ENCODE results near the gene HOXD10.

The HOXD10 gene

DNA sequence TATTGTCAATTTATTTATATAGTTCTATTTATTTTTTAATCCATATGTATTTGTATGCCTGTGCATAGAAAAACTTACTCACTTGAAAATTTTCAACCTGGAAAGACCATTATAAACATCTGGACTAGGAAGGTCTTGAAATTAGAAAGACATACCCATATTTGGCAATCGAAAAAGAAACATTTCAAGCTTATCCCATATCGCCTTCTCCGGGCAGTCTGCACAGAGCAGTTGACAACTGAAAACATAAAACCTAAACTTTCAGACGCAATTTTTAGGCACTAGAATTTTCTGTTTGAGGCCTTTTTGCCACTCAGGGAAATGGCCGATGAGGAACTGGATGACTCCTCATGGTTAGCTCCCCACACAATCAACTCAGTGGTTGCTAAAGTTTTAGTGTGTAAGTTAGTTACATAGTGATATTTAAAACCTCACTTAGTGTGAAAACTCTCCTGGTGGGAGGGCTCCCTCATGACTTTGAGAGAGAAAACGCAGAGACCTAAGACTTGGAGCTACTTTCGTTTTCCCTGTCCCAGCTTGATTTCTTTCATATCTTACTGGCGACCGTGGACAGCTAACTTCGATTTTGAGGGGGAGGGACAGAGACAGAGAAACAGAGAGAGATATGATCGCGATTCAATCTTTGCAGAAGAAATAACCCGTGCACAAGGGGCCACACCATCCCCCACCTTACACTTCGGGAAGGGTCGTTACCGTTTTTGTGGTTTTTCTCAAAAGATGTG, 20.2 kb upstream of the HOXD10 start:
- peak; percentile 19 for DNase-seq

DNA sequence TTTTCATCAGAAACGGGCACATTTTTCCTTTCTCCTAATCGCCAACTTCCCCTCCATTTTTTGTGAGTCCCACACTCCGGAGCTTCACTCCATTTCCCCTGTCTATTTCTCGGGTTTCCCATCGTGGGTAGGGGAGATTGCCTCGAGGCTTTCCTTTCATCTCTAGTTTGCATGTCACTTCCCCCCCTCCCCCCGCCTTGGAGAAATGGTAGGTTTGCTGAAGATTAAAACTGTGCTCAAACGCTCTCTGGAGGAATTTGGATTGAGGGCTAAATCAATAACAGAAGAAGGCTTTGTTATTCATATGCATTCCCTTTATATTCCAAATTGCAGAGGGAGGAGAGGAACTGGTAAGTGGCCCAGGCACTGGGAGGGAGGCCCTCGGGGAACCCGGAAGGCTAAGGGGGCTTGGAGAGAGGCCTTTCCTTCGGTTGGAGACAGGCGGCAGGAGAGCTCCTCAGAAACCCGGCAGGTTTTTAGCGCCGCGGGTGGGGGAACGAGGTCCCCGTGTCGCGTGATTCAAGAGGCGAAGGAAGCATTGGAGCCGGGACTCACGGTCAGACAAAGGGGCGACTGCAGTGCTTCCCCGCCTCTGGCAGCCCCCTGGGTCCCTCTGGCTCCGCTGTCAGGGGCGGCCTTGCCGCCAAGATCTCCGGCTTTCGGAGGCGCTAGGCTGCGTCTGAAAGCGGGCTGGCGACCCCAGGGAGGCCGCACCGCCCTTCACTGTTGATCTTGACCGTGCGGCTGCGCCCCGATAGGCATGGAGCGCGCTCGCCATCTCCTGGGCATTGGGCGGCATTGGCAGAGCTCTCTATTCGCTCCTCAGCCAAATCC, 19.4 kb upstream of the HOXD10 start:
- DNase-seq = peak; percentile 92

DNA sequence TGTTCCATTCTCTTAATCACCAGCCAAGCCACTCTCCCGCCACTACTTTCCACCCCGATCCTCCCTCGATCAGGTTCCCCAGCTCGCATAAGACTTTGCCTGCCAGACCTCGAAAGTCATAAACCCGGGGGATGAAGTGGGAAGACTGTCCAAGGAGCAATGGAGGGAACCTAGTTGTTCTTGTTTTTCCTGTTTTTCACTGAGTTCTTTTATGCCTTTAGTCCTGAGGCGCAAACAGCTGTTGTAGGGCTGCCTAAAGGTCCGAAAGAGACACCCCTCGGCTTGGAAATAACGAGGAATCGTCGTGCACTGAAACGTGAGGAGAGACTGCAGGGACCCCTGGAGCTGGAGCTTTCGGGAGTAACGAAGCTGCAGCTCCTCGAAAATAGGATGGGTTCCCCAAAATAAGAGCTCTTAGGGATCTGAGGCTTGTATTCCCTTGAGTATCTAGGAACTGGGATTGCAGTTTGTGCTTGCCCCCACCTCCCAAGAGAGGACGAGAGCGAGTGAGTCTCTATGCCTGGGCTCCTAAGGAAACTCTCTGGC, 18.7 kb upstream of the HOXD10 start:
- peak; percentile 77 for DNase-seq

DNA sequence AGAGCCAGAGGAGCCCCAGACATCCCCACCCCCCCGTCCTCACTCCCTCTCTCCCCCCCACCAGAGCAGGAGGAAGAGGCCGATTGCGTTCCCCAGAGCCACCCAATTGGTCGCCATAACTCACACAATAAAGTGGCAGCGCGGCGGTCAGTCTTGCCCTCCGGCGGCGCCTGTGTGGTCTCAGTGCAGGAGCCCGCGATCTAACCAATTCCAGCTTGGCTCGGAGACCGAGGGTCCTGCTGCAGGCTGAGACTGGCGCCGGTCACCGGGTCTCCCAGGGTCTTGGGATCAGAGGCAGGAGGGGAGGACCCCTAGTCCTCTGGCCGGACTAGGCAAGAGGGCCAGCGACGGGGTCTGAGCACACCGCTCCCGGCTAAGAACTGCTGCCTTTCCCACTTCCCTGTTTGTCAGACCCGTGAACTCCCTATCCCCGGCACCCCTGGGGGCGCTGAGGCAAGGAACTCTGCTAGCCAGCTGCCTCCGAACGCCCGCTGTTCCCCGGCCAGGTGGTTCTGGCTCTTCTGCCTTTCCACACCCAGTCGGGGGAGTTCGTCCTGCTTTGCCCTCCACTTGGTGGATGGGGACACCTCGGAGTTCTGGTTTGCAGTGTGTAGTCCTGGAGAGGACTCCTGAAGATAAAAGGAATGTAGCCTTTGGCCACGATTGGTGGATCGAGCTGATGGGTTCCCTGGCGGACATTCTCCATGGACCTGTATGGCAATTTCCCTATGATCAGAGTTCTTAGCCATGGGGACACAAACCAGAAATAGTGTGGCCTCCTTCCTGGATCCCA, 18.0 kb upstream of the HOXD10 start:
- peak; percentile 86 for DNase-seq

DNA sequence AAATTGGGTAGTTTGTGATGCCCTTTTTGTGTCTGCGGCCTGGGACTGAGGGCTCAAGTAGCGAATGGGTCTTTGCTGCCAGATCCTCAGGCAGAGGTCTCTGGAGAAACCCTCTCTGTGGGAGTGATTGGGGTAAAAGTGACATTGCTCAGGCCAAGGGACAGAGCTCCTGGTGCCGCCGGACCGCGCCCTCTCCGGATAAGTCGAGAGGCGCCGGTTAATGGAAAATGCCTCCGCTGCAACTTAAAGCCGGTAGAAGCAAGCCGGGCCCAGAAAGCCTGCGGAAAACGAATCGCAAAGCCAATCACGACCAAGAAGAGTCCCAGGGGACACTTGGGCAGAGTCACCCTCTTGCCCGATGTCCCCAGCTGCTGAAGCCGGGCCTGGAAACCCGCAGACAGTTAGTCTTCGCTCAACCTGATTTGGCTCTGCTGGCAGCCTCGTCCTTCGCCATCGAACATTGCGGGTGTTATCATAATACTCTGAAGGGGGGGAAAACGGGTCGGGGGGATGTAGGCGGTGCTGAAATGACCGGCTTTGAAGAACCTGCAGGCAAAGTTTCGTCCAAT, 17.3 kb upstream of the HOXD10 start:
- no peak for DNase-seq

DNA sequence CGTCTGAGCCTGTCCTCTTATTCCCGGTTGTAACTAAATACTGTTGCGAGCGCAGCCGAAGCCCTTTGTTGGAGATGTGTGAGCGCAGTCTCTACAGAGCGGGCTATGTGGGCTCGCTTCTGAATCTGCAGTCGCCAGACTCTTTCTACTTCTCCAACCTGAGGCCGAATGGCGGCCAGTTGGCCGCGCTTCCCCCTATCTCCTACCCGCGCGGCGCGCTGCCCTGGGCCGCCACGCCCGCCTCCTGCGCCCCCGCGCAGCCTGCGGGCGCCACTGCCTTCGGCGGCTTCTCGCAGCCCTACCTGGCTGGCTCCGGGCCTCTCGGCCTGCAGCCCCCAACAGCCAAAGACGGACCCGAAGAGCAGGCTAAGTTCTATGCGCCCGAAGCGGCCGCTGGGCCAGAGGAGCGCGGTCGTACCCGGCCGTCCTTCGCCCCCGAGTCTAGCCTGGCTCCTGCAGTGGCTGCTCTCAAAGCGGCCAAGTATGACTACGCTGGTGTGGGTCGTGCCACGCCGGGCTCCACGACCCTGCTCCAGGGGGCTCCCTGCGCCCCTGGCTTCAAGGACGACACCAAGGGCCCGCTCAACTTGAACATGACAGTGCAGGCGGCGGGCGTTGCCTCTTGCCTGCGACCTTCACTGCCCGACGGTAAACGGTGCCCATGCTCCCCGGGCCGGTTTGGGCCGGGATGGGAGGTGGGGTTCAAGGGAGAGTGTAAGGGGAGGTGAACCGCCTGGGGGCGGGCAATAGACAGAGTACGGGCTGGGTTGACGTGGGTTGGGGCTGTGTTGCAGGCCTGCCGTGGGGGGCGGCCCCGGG, 16.6 kb upstream of the HOXD10 start, which contains the start of gene HOXD12:
HOXD12 (plus strand) TSS at position 68 of the 819 bp plus-strand sequence; CDS start at position 75, 7 bp downstream.
- DNase-seq = no peak

DNA sequence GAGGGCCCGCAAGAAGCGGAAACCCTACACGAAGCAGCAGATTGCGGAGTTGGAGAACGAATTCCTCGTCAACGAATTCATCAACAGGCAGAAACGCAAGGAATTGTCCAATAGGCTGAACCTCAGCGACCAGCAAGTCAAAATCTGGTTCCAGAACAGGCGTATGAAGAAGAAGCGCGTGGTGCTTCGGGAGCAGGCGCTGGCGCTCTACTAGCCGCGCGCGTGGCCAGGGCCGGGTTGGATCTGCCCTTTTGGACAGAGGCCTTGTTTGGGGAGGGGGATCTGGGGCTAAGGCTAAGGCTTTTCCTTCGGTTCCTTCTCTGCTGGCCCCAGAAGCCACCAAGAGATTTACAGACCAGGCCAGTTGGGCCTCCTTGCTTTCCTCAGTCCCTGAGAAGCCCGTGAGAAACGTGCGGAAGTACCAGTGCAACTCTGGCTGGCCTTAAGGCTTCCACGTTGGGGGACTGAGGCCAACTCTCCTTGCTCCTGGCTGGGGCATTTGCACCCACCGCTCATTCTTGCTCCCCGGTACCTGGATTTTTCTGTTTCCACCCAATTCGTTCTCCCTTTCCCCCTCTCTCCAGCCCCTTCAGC, 15.9 kb upstream of the HOXD10 start:
- DNase-seq = no peak

DNA sequence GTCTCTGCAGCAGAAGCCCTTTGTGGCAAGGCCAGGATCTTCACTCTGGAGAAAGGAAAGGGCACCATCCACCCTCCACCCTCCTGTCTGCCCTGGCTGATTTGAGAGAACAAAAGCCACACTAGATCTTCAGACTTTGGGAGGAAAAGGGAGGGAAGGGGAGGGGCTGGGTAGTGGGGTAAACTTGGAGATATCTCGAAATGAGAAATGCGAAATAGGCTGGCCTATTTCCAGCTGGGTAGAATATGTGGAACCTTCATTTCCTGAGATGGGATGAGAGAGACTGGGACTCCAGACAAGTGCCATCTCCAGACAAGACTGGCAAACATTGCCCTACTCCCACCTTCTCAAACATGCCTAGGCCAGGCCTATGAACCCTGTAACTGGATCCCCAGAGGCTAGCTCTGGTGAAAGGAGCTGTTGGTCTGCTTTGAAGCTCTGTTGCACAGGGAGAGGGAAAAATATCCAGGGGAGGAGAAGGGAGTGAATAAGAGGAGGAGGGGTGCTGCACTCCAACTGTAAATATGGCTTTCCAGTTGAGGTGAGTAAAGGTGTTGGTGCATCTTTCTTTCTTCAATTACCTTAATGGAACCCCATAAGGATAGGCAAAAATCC, 15.3 kb upstream of the HOXD10 start:
- DNase-seq = no peak

DNA sequence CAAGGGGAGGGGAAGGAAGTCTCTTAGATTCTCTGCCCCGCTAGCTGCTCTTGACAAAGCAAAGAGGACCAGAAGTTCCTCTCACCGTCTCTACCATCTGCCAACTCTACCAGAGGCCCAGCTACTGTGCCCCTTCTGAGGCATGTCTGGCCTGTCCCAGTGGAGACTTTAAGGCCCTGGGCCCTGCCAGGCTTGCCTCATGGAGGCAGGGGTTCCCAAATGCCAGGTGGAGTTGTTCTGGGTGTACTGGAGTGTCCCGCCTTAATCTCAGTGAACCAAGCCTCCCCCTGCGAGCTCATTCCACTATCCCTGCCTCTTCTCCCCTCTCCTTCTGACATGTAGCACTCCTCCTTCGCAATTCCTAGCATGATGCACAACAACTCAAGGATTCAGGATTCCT, 14.7 kb upstream of the HOXD10 start:
- DNase-seq = no peak

DNA sequence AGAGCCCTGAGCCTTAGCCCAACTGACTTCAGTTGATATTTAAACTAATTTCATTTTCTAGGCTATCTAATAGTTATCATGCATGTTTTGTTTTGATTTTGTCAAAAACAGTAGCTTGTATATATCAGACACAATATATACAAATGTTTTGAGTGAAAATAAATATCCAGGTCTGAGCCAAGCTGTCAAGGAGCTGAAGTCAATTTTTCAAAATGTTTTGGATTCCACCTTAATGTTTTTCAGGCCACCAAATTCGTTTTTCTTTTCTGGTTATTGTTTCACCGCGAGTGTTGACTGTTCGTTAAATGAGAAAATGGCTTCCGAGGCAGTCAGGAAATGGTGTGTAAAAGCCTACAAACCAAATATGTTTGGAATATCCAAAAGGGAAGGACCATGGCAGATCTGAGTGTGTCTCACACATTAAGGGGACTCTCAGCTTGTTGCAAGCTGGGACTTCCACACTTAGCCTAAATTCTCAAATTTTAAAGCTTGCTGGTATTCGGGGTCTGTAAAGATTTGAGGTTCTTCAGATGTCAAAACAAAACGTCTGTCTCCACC, 14.2 kb upstream of the HOXD10 start:
- no peak for DNase-seq

DNA sequence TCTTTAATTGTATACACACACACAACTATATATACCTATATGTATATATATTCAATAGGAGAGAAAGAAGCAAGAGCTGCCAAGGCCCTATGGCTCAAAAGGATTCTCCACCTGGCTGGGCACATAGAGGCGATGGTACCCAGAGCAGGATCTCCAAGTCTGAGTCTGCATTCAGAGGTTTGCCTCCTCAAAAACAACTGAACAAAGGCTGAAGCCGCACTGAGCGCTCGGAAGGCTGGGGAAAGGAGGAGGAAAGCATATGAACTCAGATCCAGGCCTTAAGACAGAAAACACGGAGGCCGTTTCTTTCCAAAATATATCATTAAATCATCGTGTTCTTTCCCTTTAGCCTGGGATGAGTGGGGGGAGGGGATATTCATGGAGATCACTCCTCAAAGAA, 13.4 kb upstream of the HOXD10 start:
- no peak for DNase-seq

DNA sequence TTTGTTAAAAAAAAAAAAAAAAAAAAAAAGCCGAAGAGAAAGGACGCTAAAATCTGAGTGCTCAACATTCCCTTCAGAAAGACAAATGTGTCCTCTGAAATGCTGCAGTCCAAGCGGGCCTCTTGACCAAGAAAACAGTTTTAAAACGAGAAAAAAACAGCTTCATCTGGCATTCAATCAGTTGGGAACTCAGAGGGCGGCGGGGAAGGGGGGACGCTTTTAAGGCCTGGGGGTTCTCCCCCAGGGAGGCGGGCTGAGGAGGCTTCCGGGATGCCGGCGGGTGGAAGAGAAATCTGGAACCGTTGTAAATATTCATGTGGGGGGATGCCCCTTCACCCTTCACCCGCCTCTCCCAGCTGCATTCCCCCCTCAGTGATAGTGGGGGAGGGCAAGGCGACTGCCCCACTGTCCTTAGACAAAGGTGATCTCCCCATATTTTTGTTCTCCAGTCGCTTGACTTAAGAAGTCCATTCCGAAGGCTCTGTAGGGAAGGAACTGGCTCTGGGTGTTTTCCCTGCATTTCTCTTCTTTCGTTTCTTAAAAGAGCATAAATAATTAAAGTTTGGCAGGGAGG, 12.7 kb upstream of the HOXD10 start:
- no peak for DNase-seq

DNA sequence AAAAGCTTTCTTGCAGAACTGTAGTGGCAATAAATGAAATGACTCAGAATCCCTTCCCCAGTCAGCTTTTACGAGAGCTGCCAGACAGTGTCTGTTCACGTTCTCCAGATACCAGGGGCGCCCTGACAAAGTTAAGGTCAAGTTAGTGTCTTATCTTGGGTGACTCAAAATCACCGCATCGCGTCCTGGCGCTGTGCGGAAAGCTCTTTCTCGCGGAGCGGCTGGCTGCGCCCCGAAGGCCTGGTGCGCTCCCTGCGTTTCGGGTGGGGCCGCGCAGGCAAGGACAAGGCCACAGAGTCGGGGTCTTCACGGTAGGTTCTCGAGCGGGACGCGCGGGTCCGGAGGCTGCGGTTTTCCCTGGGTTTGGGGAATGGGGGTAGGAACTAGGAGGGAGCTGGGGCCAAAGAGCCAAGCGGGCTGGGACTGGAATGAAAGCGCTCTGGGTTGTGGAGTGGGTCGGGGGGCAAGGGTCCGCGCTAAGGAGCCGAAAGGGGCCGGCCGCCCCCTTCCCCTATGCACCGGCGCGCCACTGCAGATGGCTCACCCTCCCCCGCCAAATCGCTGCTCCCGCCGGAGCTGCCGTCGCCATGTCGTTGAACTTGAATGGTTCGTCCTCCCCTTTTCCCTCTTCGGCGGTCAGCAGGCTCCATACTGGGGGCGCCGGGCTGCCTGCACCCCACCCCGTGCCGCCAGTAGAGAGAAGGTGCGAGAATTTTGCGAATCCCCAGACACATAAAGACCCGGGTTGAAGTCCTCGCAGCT, 12.1 kb upstream of the HOXD10 start:
- DNase-seq = no peak

DNA sequence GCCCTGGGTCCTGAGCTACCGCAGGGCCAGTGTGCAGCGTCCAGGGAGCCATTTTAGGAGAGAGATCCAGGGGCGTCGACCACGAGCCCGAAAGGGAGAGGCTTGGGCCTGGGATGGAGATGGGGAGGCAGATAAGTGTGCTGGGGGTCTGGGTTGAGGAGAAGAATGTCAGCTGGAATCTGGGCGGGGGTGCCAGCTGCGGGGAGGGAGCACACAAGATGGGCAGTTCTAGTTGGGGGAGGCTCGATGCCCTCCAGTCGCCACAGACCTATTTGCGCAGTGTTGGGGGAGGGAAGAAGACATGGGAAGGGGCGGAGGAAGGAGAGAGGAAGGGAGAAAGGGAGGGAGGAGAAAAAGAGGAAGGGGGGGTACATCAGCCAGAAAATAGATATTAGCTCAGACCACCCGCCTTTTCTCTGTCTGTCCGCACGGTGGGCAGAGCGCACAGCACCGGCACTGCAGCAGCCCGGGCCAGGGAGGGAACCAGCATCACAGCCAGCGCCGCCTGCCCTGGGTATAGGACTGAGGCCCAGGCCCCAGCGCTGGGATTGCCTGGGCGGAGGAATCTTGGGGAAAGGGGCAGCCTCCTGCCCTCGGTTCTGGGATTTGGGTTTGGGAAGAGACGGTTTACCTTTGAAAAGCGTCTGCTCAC, 11.4 kb upstream of the HOXD10 start:
- no peak for DNase-seq

DNA sequence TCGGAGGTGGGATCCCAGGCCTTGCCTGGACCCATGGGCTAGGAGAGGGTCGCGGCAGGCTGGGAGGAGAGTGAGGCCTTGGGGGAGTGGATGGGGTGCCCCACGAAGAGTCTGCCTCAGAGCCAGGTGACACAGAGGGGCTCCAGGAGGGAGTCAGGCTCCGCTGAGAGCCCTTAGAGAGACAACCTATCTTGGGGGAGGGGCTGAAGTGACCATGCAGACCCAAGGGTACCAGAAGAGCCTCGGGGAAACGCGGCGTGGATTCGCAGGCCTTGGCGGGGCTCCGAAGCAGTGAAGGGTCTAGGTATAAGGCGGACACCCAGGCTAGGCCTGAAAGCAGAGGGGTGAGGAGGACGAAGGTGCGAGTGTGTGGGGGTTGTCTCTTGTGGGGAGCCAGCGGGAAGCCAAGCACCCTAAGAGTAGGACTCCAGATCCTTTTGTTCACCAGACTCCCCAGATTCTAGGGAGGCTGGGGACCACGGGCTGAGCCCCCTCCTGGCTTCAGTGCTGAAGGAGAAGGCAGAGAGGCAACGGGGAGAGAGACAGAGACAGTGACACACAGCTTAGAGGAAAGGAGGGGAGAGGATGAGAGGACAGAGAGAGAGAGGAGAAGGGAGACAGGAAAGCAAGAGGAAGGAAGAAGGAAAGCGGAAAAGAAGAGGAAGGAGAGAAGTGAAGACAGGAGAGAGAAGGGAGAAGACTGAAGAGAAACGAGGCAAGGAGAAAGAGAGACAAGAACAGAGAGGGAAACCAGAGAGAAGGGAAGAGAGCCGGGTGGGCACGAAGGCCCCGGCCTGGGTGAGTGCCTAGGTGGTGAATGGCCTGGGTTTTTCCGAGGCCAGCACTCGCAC, 10.6 kb upstream of the HOXD10 start:
- DNase-seq = peak; percentile 39

DNA sequence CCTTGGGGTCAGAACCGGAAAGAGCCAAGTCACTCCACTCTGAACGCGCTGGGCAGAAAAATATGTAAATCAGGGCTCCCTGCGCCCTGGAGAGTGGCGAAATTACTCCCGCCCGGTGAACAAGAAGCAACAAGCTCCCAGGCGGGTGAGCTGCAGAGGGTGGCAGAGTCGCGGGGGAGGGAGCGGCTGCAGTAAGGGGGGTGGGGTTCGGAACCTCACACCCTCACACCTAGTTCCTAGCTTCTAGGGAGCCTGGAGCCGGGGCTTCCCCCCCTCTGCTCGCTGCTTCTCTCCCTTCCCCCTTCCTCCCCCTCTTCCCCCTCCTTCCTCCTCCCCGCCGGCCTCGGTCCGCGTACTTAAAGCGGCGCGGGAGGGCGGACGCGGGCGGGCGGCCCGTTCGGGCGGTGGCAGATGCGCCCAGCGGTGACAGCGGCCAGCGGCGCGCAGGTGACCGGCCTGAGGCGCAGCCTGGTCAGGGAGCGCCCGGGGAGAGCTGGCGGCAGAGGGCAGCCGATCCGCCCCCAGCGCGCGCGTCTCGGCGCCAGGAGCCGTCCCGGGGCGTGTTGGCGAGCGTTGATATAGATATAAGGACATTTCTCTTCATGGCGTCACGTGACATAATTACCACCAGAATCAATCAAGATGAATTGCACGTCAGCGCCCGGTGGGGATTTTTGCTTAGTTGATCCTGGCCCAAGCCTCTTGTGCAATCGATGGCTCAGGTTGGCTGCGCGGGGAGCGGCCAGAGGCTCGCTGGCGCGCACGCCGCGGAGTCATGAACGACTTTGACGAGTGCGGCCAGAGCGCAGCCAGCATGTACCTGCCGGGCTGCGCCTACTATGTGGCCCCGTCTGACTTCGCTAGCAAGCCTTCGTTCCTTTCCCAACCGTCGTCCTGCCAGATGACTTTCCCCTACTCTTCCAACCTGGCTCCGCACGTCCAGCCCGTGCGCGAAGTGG, 9.7 kb upstream of the HOXD10 start, which contains the start of gene HOXD11:
HOXD11 (plus strand) TSS at position 700 of the 959 bp plus-strand sequence; CDS start at position 776, 76 bp downstream.
- peak; percentile 97 for DNase-seq

Measured in NCI-H69 (cell line).